K562 (cell line): ENCODE data around the gene KIZ. TPM values are rescaled to one million over a fixed set of nuclear protein-coding genes. Genes with fewer than 3 reads are reported as not detected.

ENCODE experiments used
- ATAC-seq: fragments of 200-7000 bp; cut with Tn5 transposase; 3 replicates; pipeline ENCODE4 v1.9.1; 2020; ENCODE audit warnings: moderate library complexity
- BruUV-seq: library from RNA; stranded (reverse); fragments of 400-500 nt; replicated peaks from 2 replicates; lab custom pipeline; 2021; lab: Mats Ljungman, UMichigan
- CTCF ChIA-PET: fragments of 300-600 bp; formaldehyde crosslinking; extraction: SDS; loops from one replicate; lab custom pipeline; 2021; ENCODE audit warnings: low intra/inter-chr PET ratio; lab: Yijun Ruan, JAX
- POLR2A ChIA-PET: fragments of 300-600, 350-650 bp; sonication (Branson Sonifier 250); formaldehyde crosslinking; extraction: SDS; loops from one replicate; lab custom pipeline; 2021; ENCODE audit warnings: antibody characterized with exemption, inconsistent platforms; lab: Yijun Ruan, JAX
- DNase-seq, 4 experiments: peaks; one replicate each; pipeline versions ENCODE4 v3.0.0 to v3.0.0-alpha.2; 2011 to 2018; ENCODE audit warnings: low spot score in 3 of 4, mixed read lengths in 3 of 4; ENCODE audit errors: extremely low read depth in 1 of 4
- FAIRE-seq: peaks from 2 replicates; lab custom pipeline; 2011; peaks lifted over from hg19 to GRCh38; lab: Jason Lieb, UNC
- H2AFZ ChIP-seq: 2 replicates; pipeline ENCODE4 v1.6.0; 2011; ENCODE audit warnings: low read depth, low read length, control low read depth, inconsistent platforms
- H3K27ac ChIP-seq: fragments of 200-600 bp; 3 replicates; pipeline ENCODE4 v1.8.0; 2011; ENCODE audit warnings: low read depth, mild to moderate bottlenecking, control low read depth, inconsistent platforms, low read length, moderate library complexity, mixed read lengths; ENCODE audit errors: extremely low read depth
- H3K27me3 ChIP-seq, 2 experiments: fragments of 300-600 bp in 1 of 2; 2 replicates in 1 of 2; 3 replicates in 1 of 2; pipeline versions ENCODE4 v1.6.0 to v1.8.0; 2011; ENCODE audit warnings: inconsistent platforms in 2 of 2, low read length in 2 of 2, mild to moderate bottlenecking in 1 of 2, mixed read lengths in 1 of 2, moderate library complexity in 1 of 2; ENCODE audit not compliant: control insufficient read depth in 2 of 2, insufficient read depth in 2 of 2
- H3K36me3 ChIP-seq: fragments of 300-600 bp; 3 replicates; pipeline ENCODE4 v1.8.0; 2011; ENCODE audit warnings: mild to moderate bottlenecking, low read length, inconsistent platforms; ENCODE audit not compliant: control insufficient read depth, insufficient read depth
- H3K4me1 ChIP-seq, 2 experiments: fragments of 200-600 bp in 1 of 2; replicated peaks in 1 of 2; 2 replicates in 1 of 2; 3 replicates in 1 of 2; pipeline versions ENCODE4 v1.5.1 to v1.8.0; 2011; ENCODE audit warnings: inconsistent platforms in 2 of 2, low read length in 2 of 2, mild to moderate bottlenecking in 1 of 2, mixed read lengths in 1 of 2, moderate library complexity in 1 of 2; ENCODE audit not compliant: control insufficient read depth in 2 of 2, insufficient read depth in 2 of 2
- H3K4me2 ChIP-seq: 2 replicates; pipeline ENCODE4 v1.6.1; 2011; ENCODE audit warnings: low read length, control low read depth, inconsistent platforms, mixed read lengths; ENCODE audit not compliant: insufficient read depth
- H3K4me3 ChIP-seq: fragments of 200-600 bp; sonication (generic), shearing (Covaris generic); 2 replicates; pipeline ENCODE4 v1.5.1; 2016; ENCODE audit warnings: control low read depth, inconsistent platforms
- H3K79me2 ChIP-seq: fragments of 200-600 bp; 3 replicates; pipeline ENCODE4 v1.8.0; 2011; ENCODE audit warnings: low read length, inconsistent platforms; ENCODE audit not compliant: control insufficient read depth, insufficient read depth
- H3K9ac ChIP-seq, 2 experiments: 2 replicates each; pipeline versions ENCODE4 v1.6.0 to v1.6.1; 2011; ENCODE audit warnings: low read depth in 2 of 2, low read length in 2 of 2, control low read depth in 1 of 2, inconsistent platforms in 1 of 2, mild to moderate bottlenecking in 1 of 2, mixed read lengths in 1 of 2; ENCODE audit not compliant: insufficient read depth in 1 of 2
- H3K9me1 ChIP-seq: one replicate; pipeline ENCODE4 v1.6.0; 2011; ENCODE audit warnings: inconsistent platforms, mild to moderate bottlenecking, low read length, moderate library complexity; ENCODE audit not compliant: control insufficient read depth, insufficient read depth
- H3K9me3 ChIP-seq: replicated peaks from 2 replicates; pipeline ENCODE4 v1.5.1; 2011; ENCODE audit warnings: low read depth, low read length, inconsistent platforms; ENCODE audit not compliant: control insufficient read depth, insufficient read depth
- H4K20me1 ChIP-seq: replicated peaks from 2 replicates; pipeline ENCODE4 v1.6.1; 2011; ENCODE audit warnings: low read length, inconsistent platforms, mixed read lengths; ENCODE audit not compliant: control insufficient read depth, insufficient read depth
- CBFA2T3 ChIP-seq: fragments of 450-650 bp; IDR thresholded peaks from 2 replicates; pipeline ENCODE4 v1.6.1; 2017
- PRDM10 ChIP-seq: fragments of 450-650 bp; IDR thresholded peaks from 2 replicates; pipeline ENCODE4 v1.6.1; 2018; ENCODE audit not compliant: partially characterized antibody
- SPI1 ChIP-seq: IDR thresholded peaks from 2 replicates; pipeline ENCODE4 v1.6.1; 2011; ENCODE audit warnings: low read depth, low read length, control low read depth, borderline replicate concordance
- TAF7 ChIP-seq: fragments of 450-650 bp; IDR thresholded peaks from 2 replicates; pipeline ENCODE4 v1.6.1; 2016; ENCODE audit warnings: missing genetic modification characterization, missing compliant biosample characterization
- TCF3 ChIP-seq: sonication (generic); formaldehyde crosslinking; IDR thresholded peaks from 2 replicates; pipeline ENCODE4 v1.4.0; 2020; ENCODE audit warnings: mild to moderate bottlenecking, missing genetic modification reagents
- TEAD4 ChIP-seq, 2 experiments: sonication (generic) in 1 of 2; formaldehyde crosslinking in 1 of 2; IDR thresholded peaks; 2 replicates each; pipeline versions ENCODE4 v1.6.1 to v1.8.0; 2012 to 2022; ENCODE audit warnings: borderline replicate concordance in 1 of 2, inconsistent platforms in 1 of 2, low read length in 1 of 2, mild to moderate bottlenecking in 1 of 2, missing genetic modification reagents in 1 of 2
- TFAP4 ChIP-seq: sonication (generic); formaldehyde crosslinking; IDR thresholded peaks from 2 replicates; pipeline ENCODE4 v1.8.0; 2022; ENCODE audit warnings: missing genetic modification reagents, mild to moderate bottlenecking, moderate library complexity, borderline replicate concordance
- VEZF1 ChIP-seq: fragments of 200-800 bp; sonication (Bioruptor generic); IDR thresholded peaks from 2 replicates; pipeline ENCODE4 v1.6.1; 2017; ENCODE audit warnings: missing genetic modification characterization, missing compliant biosample characterization
- ZNF586 ChIP-seq: fragments of 450-650 bp; formaldehyde crosslinking; conservative IDR thresholded peaks from 2 replicates; pipeline ENCODE4 v1.4.0; 2020; ENCODE audit warnings: mild to moderate bottlenecking, moderate library complexity
- ZNF830 ChIP-seq: fragments of 250-450 bp; sonication (Bioruptor Pico); IDR thresholded peaks from 2 replicates; pipeline ENCODE4 v1.5.0; 2021; ENCODE audit warnings: mild to moderate bottlenecking
- WGBS: fragments of 100-300 bp; shearing (Covaris generic); methylation state at CpG from one replicate; pipeline ENCODE4 v1.1.6; 2016; ENCODE audit warnings: low coverage, mixed read lengths; ENCODE audit not compliant: insufficient coverage; ENCODE audit errors: missing lambda C conversion rate; 5-methylcytosine and 5-hydroxymethylcytosine counted together
- in situ Hi-C: fragments of 300-500 bp; cut with MboI; formaldehyde crosslinking; loops from 4 replicates; pipeline ENCODE4 v1.15.0; 2018; ENCODE audit warnings: inconsistent platforms, mixed read lengths
- intact Hi-C: fragments of 100-400 bp; cut with micrococcal nuclease; formaldehyde crosslinking; loops from 2 replicates; pipeline ENCODE4 v1.14.2; 2022
- polyA plus RNA-seq, 8 experiments: library from polyadenylated mRNA; depleted of rRNA in 4 of 8; stranded (reverse) in 5 of 8; unstranded in 3 of 8; fragments of >200 nt; fragmentation: Nextera tagmentation in 2 of 8; fragmentation: Illumina TruSeq in 1 of 8; extraction: Ambion mirVana in 2 of 8; extraction: Trizol in 1 of 8; gene quantifications; 2 replicates each; pipeline versions ENCODE4 v1.2.1 to v1.2.3, GENCODE V29; 2011 to 2014; ENCODE audit warnings: inconsistent platforms in 1 of 8, missing spikeins in 1 of 8
- total RNA-seq, 7 experiments: library from RNA; depleted of rRNA in 6 of 7; stranded (reverse); fragments of >200 nt in 6 of 7; fragmentation: Illumina TruSeq in 2 of 7; extraction: Trizol in 2 of 7; gene quantifications; 2 replicates each; pipeline versions ENCODE4 v1.2.1 to v1.2.3, GENCODE V29; 2011 to 2021; ENCODE audit warnings: low replicate concordance in 1 of 7

The KIZ gene
- total and polyA plus RNA-seq, 9 of the 15 experiments (the other 6 are each of a cell fraction or from before 2014, with no cell fraction given), result 4.9 to 21.1 (median 13.5) TPM

- intact Hi-C loops, result no loop called here
- CTCF ChIA-PET, result no interaction called here
- FAIRE-seq, result no peak
- TF ChIP-seq ZNF830 (CRISPR knock-in tag) (no peak), PRDM10 (peak; percentile 90), TEAD4 (IDR thresholded peaks at IDR 0.05; ENCODE audit: low read length) (peak; percentile 25; the same call in 1 of the 2 replicates), TEAD4 (CRISPR knock-in tag; IDR thresholded peaks at IDR 0.05; ENCODE audit: borderline replicate concordance) (no peak), TCF3 (peak; percentile 62), VEZF1 (CRISPR knock-in tag) (no peak), TFAP4 (CRISPR knock-in tag) (0 out of 2 replicates have a peak, but pooled peaks have one; percentile 24), ZNF586 (CRISPR knock-in tag) (no peak), SPI1 (peak; percentile 76), CBFA2T3 (peak; percentile 57), TAF7 (tag) (no peak)
- TF ChIP-seq, all 486 proteins: peak for 6
- H3K79me2 ChIP-seq, result no peaks in the 10 kb centered on the region
- H3K9me3 ChIP-seq, result no peaks in the 10 kb centered on the region
- BruUV-seq, result no TSS peak
- no peak overlapping the region for H3K4me2 ChIP-seq
- peaks cover 11% of the 10 kb centered on the region; the same call in 2 of the 3 replicates for H3K36me3 ChIP-seq
- H3K9me1 ChIP-seq, result no peaks in the 10 kb centered on the region
- no peak overlapping the region for H2AFZ ChIP-seq
- in situ Hi-C loops, result no loop called here
- DNase-seq (peak in 1 of 4 experiments; percentile 13), ATAC-seq (peak; percentile 42; the same call in 2 of the 3 replicates)
- peak overlapping the region in 1 of 2 experiments; percentile 41; a peak in 1 of 4 replicates for H3K9ac ChIP-seq
- POLR2A ChIA-PET, result interaction anchor here (0.5 kb wide), 1 partner anchor 447 kb away, joined by 3 read pairs; no protein-coding TSS in a partner anchor
- H3K4me3 ChIP-seq, result no peak overlapping the region
- H4K20me1 ChIP-seq, result no peaks in the 10 kb centered on the region
- no peaks in the 10 kb centered on the region for H3K27me3 ChIP-seq
- H3K4me1 ChIP-seq, result no peaks in the 10 kb centered on the region
- 45% methylated on average over 5 of the region's 6 CpGs for WGBS
- H3K27ac ChIP-seq, result no peak overlapping the region
These were observed 33.9 kb downstream of the KIZ start for GRCh38 chr20:21159658-21160380.
